HG02884 (cell line): ENCODE data around the gene ARL11.
A peak's percentile ranks its signal among the peaks of the same experiment; 100 is the strongest.
"Not testable (repeated sequence)": the region's sequence is repeated elsewhere in the genome, so short reads cannot be mapped to it uniquely, and the experiment has no call there.

Source experiments
- ATAC-seq: cut with Tn5 transposase; IDR thresholded peaks from one replicate; pipeline ENCODE4 v1.9.1; 2021; ENCODE audit warnings: mild to moderate bottlenecking, moderate library complexity; ENCODE audit not compliant: unreplicated experiment

ARL11 gene

GRCh38 chr13:49612042-49612441 lies 16.3 kb upstream of the ARL11 start:
- ATAC-seq = not testable (repeated sequence)

DNA sequence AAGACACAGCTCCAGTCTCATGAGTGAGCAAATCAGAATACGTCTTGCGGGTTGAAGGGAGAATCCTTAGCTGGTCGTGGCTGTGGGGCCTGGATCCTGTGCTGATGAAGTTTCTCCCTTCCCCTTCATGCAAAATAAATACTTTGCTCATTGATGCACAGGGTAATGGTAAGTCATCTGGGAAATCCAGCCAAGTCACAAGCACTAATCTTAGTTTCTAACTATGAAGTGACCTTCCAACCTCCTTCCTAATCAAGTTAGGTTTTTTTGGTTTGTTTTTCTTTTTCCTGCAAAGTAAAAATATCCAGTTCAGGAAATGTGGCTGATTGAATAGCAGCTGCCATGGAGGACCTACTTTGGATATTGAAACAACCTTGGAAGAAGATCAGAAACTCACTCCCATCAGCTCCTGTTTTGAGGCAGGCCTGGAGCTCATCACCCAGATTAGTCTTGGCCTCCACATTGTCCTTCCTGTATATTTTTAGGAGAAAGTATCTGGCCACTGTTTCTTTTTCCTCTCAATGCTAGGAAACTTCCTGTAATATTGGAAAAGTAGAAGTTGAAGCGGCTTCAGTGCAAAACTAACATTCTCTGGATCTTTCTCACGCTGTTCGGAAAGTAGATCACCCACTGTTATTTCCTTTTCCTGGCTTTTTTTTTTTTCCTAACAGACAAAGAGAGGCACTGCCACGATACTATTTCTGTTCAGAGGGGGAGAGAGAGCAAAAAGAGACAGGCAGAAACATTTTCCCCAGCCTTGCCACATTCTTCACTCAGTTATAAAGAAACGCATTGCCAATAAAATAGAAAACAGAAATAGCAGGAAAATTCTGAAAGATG lies 12.3 kb upstream of the ARL11 start:
- no peak for ATAC-seq

GRCh38 chr13:49616676-49617065 lies 11.6 kb upstream of the ARL11 start:
- ATAC-seq = no peak

DNA sequence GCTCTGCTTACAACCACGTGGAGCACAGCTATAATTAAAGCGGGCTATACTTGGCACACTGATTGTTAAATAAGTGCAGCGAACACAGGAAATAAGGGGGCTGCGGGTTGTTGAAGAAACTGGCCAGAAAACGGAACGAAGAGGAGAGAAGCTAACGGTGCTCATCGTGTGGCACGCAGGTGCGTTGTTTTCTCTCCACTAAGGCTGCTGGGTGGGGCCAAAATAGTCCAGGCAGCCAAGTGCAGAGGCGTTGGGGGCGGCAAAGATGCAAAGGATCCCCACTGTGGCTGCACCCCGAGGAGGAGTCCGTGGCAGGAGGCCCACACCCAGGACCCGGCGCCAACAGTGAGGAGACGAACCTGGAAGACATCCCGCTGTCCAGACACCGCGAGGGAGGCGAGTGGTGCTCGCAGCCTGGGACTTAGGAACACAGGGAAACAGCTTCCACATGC lies 8.1 kb upstream of the ARL11 start:
- peak; percentile 77 for ATAC-seq

DNA sequence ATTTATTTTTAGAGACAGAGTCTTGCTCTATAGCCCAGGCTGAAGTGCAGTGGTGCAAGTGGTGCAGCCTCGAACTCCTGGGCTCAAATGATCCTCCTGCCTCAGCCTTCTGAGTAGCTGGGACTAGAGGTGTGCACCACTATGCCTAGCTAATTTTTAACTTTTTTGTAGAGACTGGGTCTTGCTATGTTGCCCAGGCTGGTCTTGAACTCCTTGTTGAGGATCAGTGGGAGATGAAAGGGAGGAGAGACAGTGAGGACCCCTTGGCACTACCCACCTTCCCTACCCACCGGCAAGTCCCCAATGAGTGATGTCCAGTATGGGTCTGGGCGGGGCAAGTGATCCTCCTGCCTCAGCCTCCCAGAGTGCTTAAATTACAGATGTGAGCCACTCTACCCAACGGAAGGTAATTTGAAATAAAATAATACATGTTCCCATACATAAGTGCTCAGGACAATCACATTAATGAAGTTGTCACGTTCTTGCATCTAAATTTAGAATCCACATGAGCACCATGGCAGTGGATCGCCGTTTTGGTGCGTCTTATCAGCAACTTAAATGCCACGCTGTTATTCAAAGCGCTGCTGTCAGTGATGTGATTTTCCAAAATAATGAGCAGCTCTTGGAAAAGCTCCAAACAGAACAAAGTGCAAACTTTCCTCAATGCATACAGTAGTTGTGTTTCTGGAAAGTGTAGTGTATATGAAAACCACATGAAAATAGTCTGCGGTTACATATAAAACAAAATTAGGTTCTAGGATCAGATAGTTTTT lies 5.9 kb upstream of the ARL11 start:
- no peak for ATAC-seq

- no peak for ATAC-seq
Measured at GRCh38 chr13:49624229-49624628, 4.1 kb upstream of the ARL11 start.

DNA sequence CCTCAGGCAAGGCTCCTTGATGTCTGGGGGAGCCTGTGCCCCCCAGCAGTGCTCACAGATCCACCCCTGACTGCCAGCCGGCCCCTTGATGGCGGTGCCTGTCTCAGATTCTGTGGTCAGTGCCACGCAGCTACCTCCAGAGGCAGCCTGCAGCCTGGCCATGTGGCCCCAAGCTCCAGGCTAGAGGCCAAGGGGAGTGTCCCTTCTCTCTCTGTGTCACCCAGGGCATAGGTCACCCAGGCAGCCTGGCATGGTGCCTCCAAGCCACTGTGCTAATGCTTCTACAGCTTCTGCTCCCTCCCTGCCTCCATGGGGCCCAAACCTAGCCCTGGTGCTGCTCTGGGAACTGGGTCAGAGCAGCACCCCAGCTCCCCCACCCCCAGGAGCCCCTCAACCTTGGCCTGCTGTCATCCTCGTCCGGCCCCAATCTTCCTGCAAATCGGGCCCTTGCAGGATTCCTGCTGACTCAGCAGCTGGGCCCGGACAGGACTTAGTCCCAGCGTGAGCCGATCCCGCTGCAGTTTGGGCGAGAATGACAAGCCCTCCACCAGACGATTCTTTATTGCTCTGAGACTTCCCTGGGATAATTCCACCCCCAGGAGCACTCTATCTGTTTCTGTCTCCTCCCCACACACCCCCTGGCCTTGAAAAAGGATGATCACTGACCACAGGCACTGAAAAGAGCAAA lies 2.8 kb upstream of the ARL11 start:
- no peak for ATAC-seq

- ATAC-seq = no peak
Measured at GRCh38 chr13:49629196-49629938, 1.1 kb downstream of the ARL11 start.

- no peak for ATAC-seq
Measured at GRCh38 chr13:49629947-49630346, 1.6 kb downstream of the ARL11 start.

DNA sequence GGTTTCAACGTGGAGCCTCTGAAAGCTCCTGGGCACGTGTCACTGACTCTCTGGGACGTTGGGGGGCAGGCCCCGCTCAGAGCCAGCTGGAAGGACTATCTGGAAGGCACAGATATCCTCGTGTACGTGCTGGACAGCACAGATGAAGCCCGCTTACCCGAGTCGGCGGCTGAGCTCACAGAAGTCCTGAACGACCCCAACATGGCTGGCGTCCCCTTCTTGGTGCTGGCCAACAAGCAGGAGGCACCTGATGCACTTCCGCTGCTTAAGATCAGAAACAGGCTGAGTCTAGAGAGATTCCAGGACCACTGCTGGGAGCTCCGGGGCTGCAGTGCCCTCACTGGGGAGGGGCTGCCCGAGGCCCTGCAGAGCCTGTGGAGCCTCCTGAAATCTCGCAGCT lies 2.3 kb downstream of the ARL11 start:
- no peak for ATAC-seq

GRCh38 chr13:49632156-49632555 lies 3.8 kb downstream of the ARL11 start:
- ATAC-seq = no peak

GRCh38 chr13:49633710-49634109 lies 5.4 kb downstream of the ARL11 start:
- ATAC-seq = no peak

- peak; percentile 35 for ATAC-seq
Measured at GRCh38 chr13:49635599-49636433, 7.5 kb downstream of the ARL11 start.

DNA sequence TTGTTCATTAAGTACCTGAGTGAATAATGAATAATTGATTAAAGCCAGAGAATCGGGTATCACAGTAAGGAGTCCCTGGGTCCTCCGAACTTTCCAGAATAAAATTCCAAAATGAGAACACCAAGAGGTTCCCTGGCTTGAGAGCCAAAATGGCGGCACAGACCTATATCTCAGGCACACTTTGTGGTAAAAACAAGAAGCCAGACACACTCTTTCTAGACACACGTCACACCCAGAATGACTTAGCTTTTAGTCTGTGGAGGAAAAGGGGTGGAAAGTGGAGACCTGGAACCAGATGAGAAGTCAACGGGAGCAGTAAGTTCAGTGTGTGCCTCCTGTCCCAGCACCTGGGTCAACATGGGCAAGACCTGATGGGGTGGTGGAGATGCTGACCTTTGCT lies 8.4 kb downstream of the ARL11 start:
- ATAC-seq = no peak

- no peak for ATAC-seq
Measured at GRCh38 chr13:49638030-49638743, 9.9 kb downstream of the ARL11 start.

GRCh38 chr13:49638744-49639072 lies 10.4 kb downstream of the ARL11 start:
- ATAC-seq = no peak

GRCh38 chr13:49641801-49642291 lies 13.5 kb downstream of the ARL11 start:
- no peak for ATAC-seq

- ATAC-seq = no peak
Measured at GRCh38 chr13:49643035-49643646, 14.8 kb downstream of the ARL11 start.

- no peak for ATAC-seq
Measured at GRCh38 chr13:49645451-49645850, 17.1 kb downstream of the ARL11 start.
